Activated T-helper 1 cell treated with Interleukin-2 at 50 U/mL for 16 hours (primary cell): ENCODE data around the gene KRTAP4-16.
"Not testable (repeated sequence)": the region's sequence is repeated elsewhere in the genome, so short reads cannot be mapped to it uniquely, and the experiment has no call there.

Source experiments
- DNase-seq: peaks from one replicate; pipeline ENCODE4 v3.0.0-alpha.2; 2020; ENCODE audit warnings: low read depth

KRTAP4-16 gene

DNA sequence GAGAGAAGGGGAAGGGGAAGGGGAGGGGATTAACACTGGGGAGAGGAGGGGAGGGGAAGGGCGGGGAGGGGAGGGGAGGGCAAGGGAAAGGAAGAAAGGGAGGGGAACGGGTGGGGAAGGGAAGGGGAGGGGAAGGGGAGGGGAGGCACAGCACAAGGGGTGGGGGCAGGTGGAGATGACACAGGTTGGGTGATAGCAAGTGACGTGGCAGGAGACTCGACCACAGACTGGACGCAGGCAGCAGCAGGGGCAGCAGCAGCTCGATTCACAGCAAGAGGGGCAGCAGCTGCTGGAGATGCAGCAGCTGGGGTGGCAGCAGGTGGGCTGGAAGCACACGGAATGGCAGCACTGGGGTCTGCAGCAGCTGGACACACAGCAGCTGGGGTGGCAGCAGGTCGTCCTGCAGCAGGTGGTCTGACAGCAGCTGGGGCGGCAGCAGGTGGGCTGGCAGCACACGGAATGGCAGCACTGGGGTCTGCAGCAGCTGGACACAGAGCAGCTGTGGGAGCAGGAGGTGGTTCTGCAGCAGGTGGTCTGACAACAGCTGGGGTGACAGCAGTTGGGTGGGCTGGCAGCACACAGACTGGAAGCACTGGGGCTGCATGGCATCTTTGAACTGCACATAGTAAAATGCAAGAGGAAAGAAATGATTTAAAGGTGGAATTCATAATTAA is at the start of gene KRTAP4-16:
Gene KRTAP4-16 (minus strand): TSS at position 624 of the 674 bp plus-strand sequence. CDS start 0 bp downstream, at position 624.
- no peak for DNase-seq

DNA sequence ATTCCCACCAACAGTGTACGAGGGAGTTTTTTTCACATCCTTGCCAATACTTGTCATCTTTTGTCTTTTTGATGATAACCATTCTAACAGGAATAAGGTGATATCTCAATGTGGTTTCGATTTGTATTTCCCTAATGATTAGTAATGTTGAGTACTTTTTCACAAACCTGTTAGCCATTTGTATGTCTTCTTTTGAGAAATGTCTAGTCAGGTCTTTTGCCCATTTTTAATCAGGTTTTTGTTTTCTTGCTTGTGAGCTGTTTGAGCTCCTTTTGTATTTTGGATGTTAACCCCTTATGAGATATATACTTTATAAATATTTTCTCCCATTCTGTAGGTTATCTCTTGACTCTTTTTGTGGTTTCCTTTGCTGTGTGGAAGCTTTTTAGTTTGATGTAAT is 49.5 kb upstream of the KRTAP4-16 start:
- DNase-seq, result no peak

DNA sequence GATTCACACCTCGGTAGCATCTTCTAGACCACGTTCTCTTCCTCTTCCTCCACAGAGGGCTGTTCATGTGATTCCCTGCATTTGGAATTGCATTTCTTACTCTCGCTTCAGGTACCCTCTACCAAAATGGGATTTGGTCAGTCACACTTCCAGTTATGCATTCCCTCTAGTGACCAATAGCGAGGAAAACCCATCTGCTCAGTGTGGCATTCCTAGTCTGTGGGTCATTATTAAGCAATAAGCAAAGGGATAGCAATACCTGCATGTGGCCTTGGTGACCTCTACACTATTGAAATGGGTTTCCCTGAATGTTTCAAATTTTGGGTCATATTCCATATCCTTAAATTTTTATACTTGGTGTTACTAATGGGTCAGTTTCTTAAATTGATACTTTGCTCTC is 48.0 kb upstream of the KRTAP4-16 start:
- DNase-seq, result no peak

DNA sequence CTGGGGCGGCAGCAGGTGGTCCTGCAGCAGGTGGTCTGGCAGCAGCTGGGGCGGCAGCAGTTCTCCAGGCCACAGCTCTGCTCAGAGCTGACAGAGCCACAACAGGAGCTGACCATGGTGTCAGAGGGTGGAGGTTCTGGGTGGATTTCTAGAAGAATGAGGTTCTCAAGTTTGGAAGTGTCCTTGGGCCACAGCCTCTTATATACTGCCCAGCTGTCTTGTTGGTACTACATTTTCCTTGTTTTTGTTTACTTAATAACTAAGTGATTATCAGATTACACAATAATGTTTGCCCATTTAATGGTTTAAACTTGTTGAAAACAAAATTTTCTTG is 47.6 kb upstream of the KRTAP4-16 start, which contains the start of gene KRTAP4-5:
Gene KRTAP4-5 (minus strand): TSS at position 174 of the 334 bp plus-strand sequence. CDS start 58 bp downstream, at position 116.
- no peak for DNase-seq

DNA sequence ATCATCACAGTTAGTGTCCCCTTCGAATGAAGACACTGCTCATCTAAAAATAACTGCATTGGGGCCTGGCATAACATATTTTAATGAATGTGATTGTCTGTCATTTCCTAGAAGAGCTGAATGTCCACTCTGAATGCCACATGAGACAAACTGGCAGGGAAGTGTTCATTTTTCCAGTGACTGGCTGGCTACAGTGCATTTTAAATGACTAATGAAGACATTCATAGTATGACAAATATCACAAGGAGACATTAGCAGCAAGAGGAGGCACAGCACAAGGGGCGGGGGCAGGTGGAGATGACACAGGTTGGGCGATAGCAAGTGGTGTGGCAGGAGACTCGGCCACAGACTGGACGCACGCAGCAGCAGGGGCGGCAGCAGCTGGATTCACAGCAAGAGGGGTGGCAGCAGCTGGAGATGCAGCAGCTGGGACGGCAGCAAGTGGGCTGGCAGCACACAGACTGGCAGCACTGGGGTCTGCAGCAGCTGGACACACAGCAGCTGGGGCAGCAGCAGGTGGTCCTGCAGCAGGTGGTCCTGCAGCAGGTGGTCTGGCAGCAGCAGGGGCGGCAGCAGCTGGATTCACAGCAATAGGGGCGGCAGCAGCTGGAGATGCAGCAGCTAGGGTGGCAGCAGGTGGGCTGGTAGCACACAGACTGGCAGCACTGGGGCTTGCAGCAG is 47.1 kb upstream of the KRTAP4-16 start:
- not testable (repeated sequence) for DNase-seq

DNA sequence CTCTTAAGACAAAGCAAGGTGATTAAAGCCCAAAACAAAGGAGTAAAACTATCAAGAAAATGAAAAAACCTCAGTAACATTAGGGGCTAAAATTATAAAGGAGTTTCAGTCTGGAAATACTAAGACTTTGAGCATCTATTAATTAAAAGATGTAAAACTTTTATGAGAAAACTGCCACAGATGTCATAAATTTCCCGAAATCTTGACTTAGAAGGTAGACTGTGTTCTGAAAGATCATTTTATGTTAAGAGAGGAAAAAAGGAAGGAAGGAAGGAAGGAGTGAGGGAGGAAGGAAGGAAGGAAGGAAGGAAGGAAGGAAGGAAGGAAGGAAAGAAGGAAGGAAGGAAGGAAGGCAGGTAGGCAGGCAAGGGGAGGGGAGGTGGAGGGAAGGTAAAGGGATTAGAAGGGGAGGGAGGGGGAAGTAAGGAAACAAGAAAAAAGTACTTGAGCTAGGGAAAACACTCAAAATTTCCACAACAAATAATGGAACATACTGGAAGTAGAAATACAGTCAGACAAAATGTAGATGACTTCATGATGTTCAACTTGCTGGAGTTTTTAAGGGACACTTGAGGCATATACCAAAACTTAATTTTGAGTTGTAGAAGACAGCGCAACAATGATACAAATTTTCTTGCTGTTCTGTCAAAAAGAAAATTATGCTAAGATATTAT is 45.7 kb upstream of the KRTAP4-16 start:
- DNase-seq, result no peak

DNA sequence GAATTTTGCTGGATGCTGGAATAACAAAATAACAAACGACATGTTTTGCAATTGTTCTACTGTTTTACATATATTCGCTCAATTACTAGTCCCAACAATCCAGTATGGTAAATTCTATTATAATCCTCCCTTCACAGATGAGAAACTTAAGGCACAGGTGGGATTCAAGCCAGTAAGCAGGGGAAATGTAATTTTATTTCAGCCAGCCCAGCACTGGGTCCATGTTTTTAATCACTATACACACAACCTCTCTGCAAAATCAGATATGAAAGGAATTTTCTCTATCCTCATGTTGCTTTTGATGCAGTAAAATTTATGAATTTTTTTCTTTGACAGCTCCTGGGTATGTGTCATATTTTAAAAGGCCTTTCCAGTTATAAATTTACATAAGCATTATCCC is 43.3 kb upstream of the KRTAP4-16 start:
- no peak for DNase-seq

DNA sequence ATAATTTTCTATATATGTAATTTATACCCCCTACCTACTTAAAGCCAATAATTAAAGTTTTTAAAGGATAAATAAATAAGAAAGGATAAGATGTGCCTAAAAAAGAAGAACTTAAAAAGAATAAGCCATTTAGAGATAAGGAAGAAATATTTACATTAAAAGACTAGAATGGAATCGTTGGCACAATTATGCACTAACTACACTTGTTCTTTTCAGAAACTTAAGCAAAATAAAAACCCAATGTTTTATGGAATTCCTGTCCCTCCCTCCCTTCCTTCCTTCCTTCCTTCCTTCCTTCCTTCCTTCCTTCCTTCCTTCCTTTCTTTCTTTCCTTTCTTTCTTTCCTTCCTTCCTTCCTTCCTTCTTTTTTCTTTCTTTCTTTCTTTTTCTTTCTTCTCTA is 42.8 kb upstream of the KRTAP4-16 start:
- DNase-seq, result no peak

DNA sequence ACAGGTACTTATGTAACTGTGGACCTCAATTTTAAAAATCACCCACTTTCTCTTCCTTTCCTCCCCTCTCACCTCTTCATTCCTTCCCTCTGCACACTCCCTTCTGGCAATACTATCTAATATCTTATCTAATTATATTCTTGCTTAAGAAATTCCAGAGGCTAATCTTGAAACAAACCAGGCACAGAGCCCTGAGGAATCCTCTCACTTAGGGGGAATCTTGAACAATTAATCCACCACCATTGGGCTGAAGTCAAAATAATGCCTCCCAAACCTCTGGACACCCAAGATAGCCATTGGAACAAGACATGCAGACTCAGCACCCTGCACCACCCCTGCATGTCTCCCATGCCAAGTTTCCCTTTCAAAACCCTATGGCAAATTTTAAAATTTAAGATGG is 39.4 kb upstream of the KRTAP4-16 start:
- no peak for DNase-seq

DNA sequence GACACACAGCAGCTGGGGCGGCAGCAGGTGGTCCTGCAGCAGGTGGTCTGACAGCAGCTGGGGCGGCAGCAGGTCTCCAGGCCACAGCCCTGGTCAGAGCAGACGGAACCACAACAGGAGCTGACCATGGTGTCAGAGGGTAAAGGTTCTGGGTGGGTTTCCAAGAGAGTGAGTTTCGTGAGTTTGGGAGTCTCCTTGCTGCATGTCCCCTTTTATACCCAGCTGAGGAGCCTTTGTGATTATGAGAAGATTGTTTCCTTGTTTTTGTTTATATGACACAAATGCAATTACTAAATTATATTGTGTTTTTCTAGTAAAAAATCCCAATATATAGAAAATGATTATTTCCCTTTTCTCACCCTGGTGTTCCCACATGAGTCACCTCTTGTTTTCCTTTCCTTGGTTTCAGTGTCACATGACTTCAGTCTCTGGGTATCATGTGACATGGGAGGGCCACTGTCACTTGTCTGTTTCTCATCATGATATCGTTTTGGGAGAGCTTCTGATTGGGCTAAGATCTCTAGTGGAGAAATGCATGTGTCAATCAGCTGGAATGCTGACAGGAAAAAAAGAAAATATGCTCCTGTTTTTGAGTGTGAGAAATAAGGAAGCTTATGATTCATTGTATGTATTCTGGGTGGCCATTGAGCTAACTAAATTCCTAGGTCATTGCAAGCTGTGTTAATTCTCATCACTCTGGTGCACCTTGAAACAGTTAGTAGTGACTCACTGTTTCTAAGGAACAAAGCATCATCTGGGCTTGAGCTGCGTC is 38.5 kb upstream of the KRTAP4-16 start, which contains the start of gene KRTAP4-6:
Gene KRTAP4-6 (minus strand): TSS at position 185 of the 772 bp plus-strand sequence. CDS start 57 bp downstream, at position 128.
- no peak for DNase-seq

DNA sequence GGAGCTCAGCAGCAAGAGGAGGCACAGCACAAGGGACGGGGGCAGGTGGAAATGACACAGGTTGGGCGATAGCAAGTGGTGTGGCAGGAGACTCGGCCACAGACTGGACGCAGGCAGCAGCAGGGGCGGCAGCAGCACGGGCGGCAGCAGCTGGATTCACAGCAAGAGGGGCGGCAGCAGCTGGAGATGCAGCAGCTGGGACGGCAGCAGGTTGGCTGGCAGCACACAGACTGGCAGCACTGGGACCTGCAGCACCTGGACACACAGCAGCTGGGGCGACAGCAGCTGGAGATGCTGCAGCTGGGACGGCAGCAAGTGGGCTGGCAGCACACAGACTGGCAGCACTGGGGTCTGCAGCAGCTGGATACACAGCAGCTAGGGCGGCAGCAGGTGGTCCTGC is 37.9 kb upstream of the KRTAP4-16 start:
- DNase-seq, result not testable (repeated sequence)

DNA sequence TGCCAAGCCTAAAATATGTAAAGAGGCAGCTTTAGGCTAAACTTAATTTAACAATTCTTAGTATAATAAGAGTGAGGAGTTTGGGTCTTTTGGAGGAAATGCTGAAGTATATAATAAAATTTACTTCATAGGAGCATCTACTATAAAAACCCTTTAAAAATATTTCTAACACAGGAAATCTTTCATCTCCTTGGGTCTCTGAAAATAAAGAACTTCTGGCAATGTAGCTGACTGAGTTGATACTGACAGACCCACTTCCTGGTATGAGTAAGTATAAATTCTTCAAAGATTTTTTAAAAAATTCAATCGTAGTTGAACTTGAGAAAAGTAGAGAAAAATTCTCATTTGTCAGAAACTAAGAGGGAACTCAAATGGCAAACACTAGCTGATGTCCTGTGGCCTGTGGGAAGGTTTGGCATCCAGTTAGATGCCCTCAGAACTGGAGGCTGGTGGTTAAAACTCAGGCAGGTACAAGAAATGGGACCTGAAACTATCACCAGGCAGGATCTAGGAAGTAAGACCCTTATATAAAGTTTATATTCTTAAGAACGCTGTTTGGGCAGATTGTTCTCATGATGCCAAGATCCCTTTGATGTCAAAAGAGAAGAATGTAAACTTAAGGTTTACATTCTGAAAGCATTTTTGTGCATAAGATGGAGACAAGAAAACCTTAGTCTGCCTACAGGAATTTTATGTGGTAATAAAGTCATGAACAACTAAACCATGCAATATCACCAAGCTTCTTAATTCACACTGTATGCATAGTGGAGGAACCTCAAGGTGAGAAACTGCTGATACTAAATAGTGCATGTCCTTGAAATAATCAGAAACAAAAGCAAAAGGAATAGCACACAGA is 32.1 kb upstream of the KRTAP4-16 start:
- DNase-seq, result no peak

DNA sequence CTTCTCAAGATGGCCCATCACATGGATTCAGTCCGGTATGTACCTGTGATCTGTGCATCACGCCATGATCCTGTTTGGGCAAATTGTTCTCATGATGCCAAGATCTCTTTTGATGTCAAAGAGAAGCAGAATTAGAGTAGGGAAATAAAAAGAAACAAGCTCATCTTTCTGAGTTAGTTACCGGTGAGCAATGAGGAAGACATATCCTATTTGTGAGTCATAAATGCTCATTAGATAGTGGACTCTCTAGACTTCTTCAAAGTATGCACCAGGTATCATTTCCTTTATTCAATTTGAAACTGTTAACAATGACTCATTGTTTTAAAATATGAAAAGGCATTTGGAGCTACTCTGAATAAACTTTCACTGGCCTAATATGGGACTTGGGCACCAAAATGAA is 30.0 kb upstream of the KRTAP4-16 start:
- DNase-seq, result no peak

DNA sequence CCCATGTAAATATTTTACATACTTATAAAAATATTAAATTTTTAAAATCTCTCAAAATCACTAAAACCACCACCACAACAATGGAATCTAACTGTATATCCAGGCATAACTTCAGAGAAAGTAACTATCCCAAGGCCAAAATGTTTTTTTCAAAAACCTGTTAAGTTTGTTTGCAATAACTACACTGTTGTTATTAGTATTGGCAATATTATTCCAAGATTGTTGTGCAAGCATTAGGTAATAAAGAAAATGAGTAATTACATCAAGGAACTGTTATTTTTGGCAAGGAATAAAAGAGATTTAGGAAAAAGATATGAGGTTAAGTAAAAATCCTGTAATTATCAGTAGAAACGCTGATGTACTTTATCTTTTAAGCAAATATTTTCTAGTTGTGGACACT is 25.4 kb upstream of the KRTAP4-16 start:
- DNase-seq, result no peak

DNA sequence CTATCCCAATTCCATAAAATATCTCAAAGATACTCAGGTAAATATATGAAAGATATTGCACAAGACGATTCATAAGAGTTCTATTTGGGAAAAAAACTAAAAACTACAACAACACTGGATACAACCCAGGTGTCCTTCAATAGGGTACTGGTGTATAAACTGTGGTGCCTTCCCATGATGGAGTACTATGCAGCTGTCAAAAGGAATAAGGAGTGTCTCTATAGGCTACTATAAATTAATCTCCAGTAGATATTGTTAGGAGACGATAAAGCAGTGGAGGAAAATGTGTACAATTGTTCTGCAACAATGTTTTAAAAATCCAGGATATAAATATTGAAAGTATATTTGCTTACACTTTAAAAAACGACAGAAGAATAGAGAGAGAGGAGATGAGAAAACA is 24.4 kb upstream of the KRTAP4-16 start:
- DNase-seq, result no peak

DNA sequence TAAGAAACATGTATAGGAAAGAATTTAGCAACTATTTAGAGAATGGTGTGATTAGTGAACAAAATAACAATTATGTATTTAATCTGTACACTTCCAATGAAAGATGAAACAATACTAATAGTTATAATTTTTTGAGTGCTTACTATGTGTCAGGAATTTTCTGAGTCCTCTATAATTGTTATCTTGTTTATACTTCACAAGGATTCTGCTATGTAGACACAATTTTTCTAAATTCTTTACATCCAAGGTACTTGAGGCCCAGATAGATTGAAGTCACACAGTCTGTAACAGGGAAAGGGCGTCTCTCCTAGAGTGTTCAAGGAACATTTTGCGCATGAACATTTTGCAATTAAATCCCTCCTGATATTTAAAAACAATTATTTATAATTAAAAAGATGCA is 23.1 kb upstream of the KRTAP4-16 start:
- no peak for DNase-seq

DNA sequence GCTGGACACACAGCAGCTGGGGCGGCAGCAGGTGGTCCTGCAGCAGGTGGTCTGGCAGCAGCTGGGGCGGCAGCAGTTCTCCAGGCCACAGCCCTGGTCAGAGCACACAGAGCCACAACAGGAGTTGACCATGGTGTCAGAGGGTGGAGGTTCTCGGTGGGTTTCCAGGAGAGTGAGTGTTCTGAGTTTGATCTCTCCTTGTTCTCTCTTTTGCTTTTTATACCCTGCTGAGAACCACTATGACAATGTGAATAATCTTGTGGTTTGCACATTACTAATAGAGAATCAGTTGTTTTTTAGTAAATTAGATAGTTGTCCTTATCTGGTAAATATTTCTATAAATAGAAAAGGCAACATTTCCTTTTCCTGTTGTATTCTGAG is 22.0 kb upstream of the KRTAP4-16 start, which contains the start of gene KRTAP4-12:
Gene KRTAP4-12 (minus strand): TSS at position 192 of the 381 bp plus-strand sequence. CDS start 60 bp downstream, at position 132.
- not testable (repeated sequence) for DNase-seq

DNA sequence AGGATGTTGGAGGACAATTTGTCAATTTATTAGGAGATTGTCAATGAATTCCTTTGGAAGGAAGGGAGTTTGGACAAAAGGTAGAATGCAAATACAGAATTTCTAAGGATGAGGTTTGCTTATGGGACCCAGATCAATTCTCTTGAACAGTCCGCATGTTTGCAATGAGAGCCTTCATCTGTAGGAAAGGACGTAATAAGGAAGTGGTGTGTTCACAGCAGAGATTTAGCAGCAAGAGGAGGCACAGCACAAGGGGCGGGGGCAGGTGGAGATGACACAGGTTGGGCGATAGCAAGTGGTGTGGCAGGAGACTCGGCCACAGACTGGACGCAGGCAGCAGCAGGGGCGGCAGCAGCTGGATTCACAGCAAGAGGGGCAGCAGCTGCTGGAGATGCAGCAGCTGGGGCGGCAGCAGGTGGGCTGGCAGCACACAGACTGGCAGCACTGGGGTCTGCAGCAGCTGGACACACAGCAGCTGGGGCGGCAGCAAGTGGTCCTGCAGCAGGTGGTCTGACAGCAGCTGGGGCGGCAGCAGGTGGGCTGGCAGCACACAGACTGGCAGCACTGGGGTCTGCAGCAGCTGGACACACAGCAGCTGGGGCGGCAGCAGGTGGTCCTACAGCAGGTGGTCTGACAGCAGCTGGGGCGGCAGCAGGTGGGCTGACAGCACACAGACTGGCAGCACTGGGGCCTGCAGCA is 21.4 kb upstream of the KRTAP4-16 start:
- not testable (repeated sequence) for DNase-seq

DNA sequence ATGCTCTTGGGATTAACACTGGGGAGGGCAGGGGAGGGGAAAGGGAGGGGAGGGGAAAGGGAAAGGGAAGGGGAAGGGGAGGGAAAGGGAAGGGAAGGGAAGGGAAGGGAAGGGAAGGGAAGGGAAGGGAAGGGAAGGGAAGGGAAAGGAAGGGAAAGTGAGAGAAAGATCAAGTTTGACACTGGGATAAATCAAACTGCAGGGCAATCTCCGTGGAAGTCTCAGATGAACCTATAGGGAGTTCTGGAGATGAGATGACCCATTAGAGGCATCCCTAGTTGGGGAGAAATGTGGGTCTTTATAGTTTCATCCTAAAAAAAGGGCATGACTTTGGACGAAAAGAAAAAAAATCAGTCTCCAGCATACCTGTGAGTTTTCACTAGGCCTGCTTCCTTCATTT is 19.7 kb upstream of the KRTAP4-16 start:
- DNase-seq, result no peak
